ENCODE measurements around the gene SLC36A1.
A peak's percentile ranks its signal among the peaks of the same experiment; 100 is the strongest.

Gene SLC36A1

GRCh38 chr5:151523335-151523734, 75.9 kb downstream of the SLC36A1 start:
- Histone ChIP-seq H3K9ac (ENCODE audit: low read depth, low read length) (no peak overlapping the region), H3K4me2 (ENCODE audit: insufficient read depth, low read length) (no peak overlapping the region), H3K79me2 (ENCODE audit: insufficient read depth, low read length) (no peaks in the 10 kb centered on the region), H3K4me1 (ENCODE audit: insufficient read depth, low read length) (no peaks in the 10 kb centered on the region), H4K20me1 (ENCODE audit: insufficient read depth, low read length) (no peaks in the 10 kb centered on the region), H3K27me3 (ENCODE audit: insufficient read depth, low read length, poor library complexity) (no peaks in the 10 kb centered on the region), H2AFZ (ENCODE audit: low read depth, low read length) (no peak overlapping the region), H3K9me3 (ENCODE audit: insufficient read depth, low read length, severe bottlenecking) (no peaks in the 10 kb centered on the region), H3K36me3 (ENCODE audit: insufficient read depth, low read length) (no peaks in the 10 kb centered on the region), H3K27ac (ENCODE audit: low read length) (no peak overlapping the region), H3K4me3 (ENCODE audit: low read depth in 1 of 2, low read length in 2 of 2) (no peak overlapping the region)
- TF ChIP-seq EZH2 (IDR thresholded peaks at IDR 0.05; ENCODE audit: borderline replicate concordance, low read depth, low read length, severe bottlenecking): no peak
- peak; percentile 89 for TF ChIP-seq CTCF (IDR thresholded peaks at IDR 0.05; ENCODE audit: borderline replicate concordance, extremely low read depth, low read length, poor library complexity, severe bottlenecking)
- DNase-seq (peak; percentile 59), ATAC-seq (ENCODE audit: insufficient read depth, low read depth) (peak; percentile 93)

DNA sequence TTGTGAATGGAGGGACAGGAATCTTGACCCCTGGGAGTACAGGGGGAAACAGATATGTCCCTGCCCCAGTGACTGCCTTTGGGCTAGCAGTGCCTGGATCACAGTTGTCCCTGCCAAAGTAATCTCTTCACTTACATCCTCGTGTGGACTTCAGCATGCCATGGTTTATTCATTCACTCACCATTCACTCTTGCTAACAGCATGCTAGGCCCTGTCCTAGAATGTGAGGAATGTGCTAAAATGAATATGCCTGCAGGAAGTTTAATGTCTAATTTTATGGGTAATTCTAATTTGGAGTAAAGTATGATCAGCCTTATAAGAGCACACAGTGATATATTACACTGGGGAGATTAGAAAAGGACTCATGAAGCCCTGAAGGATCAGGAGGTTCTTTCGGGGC, 80.8 kb downstream of the SLC36A1 start:
- DNase-seq (no peak), ATAC-seq (ENCODE audit: insufficient read depth, low read depth) (no peak)
- no peak for TF ChIP-seq CTCF (IDR thresholded peaks at IDR 0.05; ENCODE audit: borderline replicate concordance, extremely low read depth, low read length, poor library complexity, severe bottlenecking)
- Histone ChIP-seq H3K4me3 (ENCODE audit: low read depth in 1 of 2, low read length in 2 of 2) (no peak overlapping the region), H3K79me2 (ENCODE audit: insufficient read depth, low read length) (no peaks in the 10 kb centered on the region), H3K36me3 (ENCODE audit: insufficient read depth, low read length) (no peaks in the 10 kb centered on the region), H3K4me2 (ENCODE audit: insufficient read depth, low read length) (no peak overlapping the region), H3K9me3 (ENCODE audit: insufficient read depth, low read length, severe bottlenecking) (no peaks in the 10 kb centered on the region), H3K9ac (ENCODE audit: low read depth, low read length) (no peak overlapping the region), H3K4me1 (ENCODE audit: insufficient read depth, low read length) (no peaks in the 10 kb centered on the region), H4K20me1 (ENCODE audit: insufficient read depth, low read length) (no peaks in the 10 kb centered on the region), H3K27me3 (ENCODE audit: insufficient read depth, low read length, poor library complexity) (peaks cover 7% of the 10 kb centered on the region), H3K27ac (ENCODE audit: low read length) (no peak overlapping the region), H2AFZ (ENCODE audit: low read depth, low read length) (no peak overlapping the region)

DNA sequence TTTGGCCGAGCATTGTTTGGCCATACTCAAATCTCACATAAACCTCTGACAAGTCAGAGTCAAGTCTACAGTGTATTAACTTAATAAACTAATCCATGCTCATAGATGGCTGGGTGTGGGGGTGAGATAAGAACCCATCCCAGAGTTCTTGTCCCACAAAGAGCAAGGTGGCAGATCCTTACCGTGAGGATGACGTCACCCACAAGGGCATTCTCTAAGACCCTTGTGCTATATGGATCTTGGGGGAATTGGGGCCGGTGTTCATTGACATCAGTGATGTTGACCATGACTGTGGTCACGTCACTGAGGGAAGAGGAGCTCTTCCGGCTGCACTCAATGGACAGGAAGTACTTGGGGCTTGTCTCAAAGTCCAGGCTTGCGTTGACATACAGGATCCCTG, 81.6 kb downstream of the SLC36A1 start:
- TF ChIP-seq EZH2 (IDR thresholded peaks at IDR 0.05; ENCODE audit: borderline replicate concordance, low read depth, low read length, severe bottlenecking) (no peak), CTCF (IDR thresholded peaks at IDR 0.05; ENCODE audit: borderline replicate concordance, extremely low read depth, low read length, poor library complexity, severe bottlenecking) (no peak)
- Histone ChIP-seq H3K36me3 (ENCODE audit: insufficient read depth, low read length) (no peaks in the 10 kb centered on the region), H4K20me1 (ENCODE audit: insufficient read depth, low read length) (no peaks in the 10 kb centered on the region), H3K9ac (ENCODE audit: low read depth, low read length) (no peak overlapping the region), H3K27ac (ENCODE audit: low read length) (no peak overlapping the region), H3K4me2 (ENCODE audit: insufficient read depth, low read length) (no peak overlapping the region), H2AFZ (ENCODE audit: low read depth, low read length) (no peak overlapping the region), H3K4me3 (ENCODE audit: low read depth in 1 of 2, low read length in 2 of 2) (no peak overlapping the region), H3K79me2 (ENCODE audit: insufficient read depth, low read length) (no peaks in the 10 kb centered on the region), H3K9me3 (ENCODE audit: insufficient read depth, low read length, severe bottlenecking) (no peaks in the 10 kb centered on the region), H3K4me1 (ENCODE audit: insufficient read depth, low read length) (no peaks in the 10 kb centered on the region), H3K27me3 (ENCODE audit: insufficient read depth, low read length, poor library complexity) (peaks cover 10% of the 10 kb centered on the region)
- ATAC-seq (ENCODE audit: insufficient read depth, low read depth) (no peak), DNase-seq (no peak)

DNA sequence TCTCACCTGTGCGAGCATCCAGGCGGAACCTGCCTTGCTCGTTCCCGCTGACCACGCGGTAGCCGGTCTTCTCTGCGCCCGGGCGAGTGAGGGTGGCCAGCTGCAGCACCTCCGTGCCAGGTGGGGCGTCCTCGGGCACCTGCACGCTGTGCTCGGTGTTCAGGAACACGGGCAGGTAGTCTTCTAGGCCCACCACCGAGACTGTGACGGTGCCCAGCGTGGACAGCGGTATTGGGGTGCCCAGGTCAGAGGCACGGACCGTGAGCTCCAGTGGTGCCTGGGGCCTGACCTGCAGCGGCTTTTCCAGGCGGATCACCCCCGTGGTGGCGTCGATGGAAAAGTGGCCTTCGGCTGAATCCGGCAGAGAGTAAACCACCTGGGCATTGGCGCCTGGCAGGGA, 84.2 kb downstream of the SLC36A1 start:
- DNase-seq: no peak
- H3K79me2 ChIP-seq (ENCODE audit: insufficient read depth, low read length): no peaks in the 10 kb centered on the region
- H3K36me3 ChIP-seq (ENCODE audit: insufficient read depth, low read length): no peaks in the 10 kb centered on the region
- H3K4me3 ChIP-seq (ENCODE audit: low read depth in 1 of 2, low read length in 2 of 2): no peak overlapping the region
- no peaks in the 10 kb centered on the region for H4K20me1 ChIP-seq (ENCODE audit: insufficient read depth, low read length)
- no peak overlapping the region for H3K27ac ChIP-seq (ENCODE audit: low read length)
- H3K4me1 ChIP-seq (ENCODE audit: insufficient read depth, low read length): no peaks in the 10 kb centered on the region
- no peak overlapping the region for H2AFZ ChIP-seq (ENCODE audit: low read depth, low read length)
- no peak for ATAC-seq (ENCODE audit: insufficient read depth, low read depth)
- no peak overlapping the region for H3K4me2 ChIP-seq (ENCODE audit: insufficient read depth, low read length)
- no peak overlapping the region for H3K9ac ChIP-seq (ENCODE audit: low read depth, low read length)
- H3K27me3 ChIP-seq (ENCODE audit: insufficient read depth, low read length, poor library complexity): peaks cover 20% of the 10 kb centered on the region
- H3K9me3 ChIP-seq (ENCODE audit: insufficient read depth, low read length, severe bottlenecking): no peaks in the 10 kb centered on the region
- no peak for TF ChIP-seq CTCF (IDR thresholded peaks at IDR 0.05; ENCODE audit: borderline replicate concordance, extremely low read depth, low read length, poor library complexity, severe bottlenecking)
- no peak for TF ChIP-seq EZH2 (IDR thresholded peaks at IDR 0.05; ENCODE audit: borderline replicate concordance, low read depth, low read length, severe bottlenecking)

Measured in DND-41 (cell line).